SU-DHL-6 (cell line): ENCODE results near the gene TTYH1.

Experiments used
- H2AFZ ChIP-seq: fragments of 200-600 bp; sonication (generic); 2 replicates; pipeline ENCODE4 v1.6.1; 2014; ENCODE audit warnings: low read depth, mild to moderate bottlenecking, moderate library complexity, mixed read lengths, antibody characterized with exemption, low read length; ENCODE audit not compliant: severe bottlenecking
- H3F3A ChIP-seq: fragments of 200-600 bp; shearing (Covaris generic); 2 replicates; pipeline ENCODE4 v1.6.0; 2016; ENCODE audit warnings: antibody characterized with exemption, mild to moderate bottlenecking; ENCODE audit not compliant: insufficient read depth
- H3K27ac ChIP-seq: fragments of 200-600 bp; sonication (generic); 2 replicates; pipeline ENCODE4 v1.5.1; 2016; ENCODE audit warnings: low read depth, mild to moderate bottlenecking, low read length, moderate library complexity, mixed read lengths
- H3K27me3 ChIP-seq: fragments of 200-600 bp; sonication (generic), shearing (Covaris generic); 2 replicates; pipeline ENCODE4 v1.6.0; 2014; ENCODE audit warnings: mild to moderate bottlenecking, low read length
- H3K36me3 ChIP-seq: fragments of 200-600 bp; sonication (generic); 2 replicates; pipeline ENCODE4 v1.6.1; 2014; ENCODE audit warnings: mild to moderate bottlenecking, low read length, mixed read lengths
- H3K4me2 ChIP-seq: fragments of 300-600, 200-600 bp; shearing (Covaris generic), sonication (generic); 2 replicates; pipeline ENCODE4 v1.6.0; 2014; ENCODE audit warnings: low read length, low read depth, mild to moderate bottlenecking; ENCODE audit not compliant: poor library complexity, severe bottlenecking
- H3K4me3 ChIP-seq: fragments of 200-600 bp; sonication (generic); 2 replicates; pipeline ENCODE4 v1.5.1; 2014; ENCODE audit warnings: antibody characterized with exemption, low read length, mild to moderate bottlenecking, mixed read lengths; ENCODE audit not compliant: insufficient read depth, poor library complexity, severe bottlenecking
- H3K79me2 ChIP-seq: fragments of 200-600 bp; sonication (generic); 2 replicates; pipeline ENCODE4 v1.6.1; 2014; ENCODE audit warnings: mild to moderate bottlenecking, low read length, moderate library complexity; ENCODE audit not compliant: insufficient read depth
- H3K9ac ChIP-seq: fragments of 200-600 bp; sonication (generic); 2 replicates; pipeline ENCODE4 v1.7.0; 2014; ENCODE audit warnings: mild to moderate bottlenecking, low read length
- H3K9me2 ChIP-seq: fragments of 200-600 bp; sonication (generic); replicated peaks from 2 replicates; pipeline ENCODE4 v1.6.1; 2014; ENCODE audit warnings: low read length; ENCODE audit not compliant: insufficient read depth
- H3K9me3 ChIP-seq: fragments of 200-600 bp; sonication (generic); 2 replicates; pipeline ENCODE4 v1.6.1; 2014; ENCODE audit warnings: low read length, mixed read lengths; ENCODE audit not compliant: insufficient read depth
- H4K20me1 ChIP-seq: fragments of 200-600 bp; sonication (generic); 2 replicates; pipeline ENCODE4 v1.6.1; 2014; ENCODE audit warnings: low read depth, mild to moderate bottlenecking, antibody characterized with exemption, low read length, moderate library complexity, mixed read lengths
- EZH2phosphoT487 ChIP-seq: fragments of 200-600 bp; sonication (generic), shearing (Covaris generic); conservative IDR thresholded peaks from 2 replicates; pipeline ENCODE4 v1.6.1; 2018; ENCODE audit warnings: mild to moderate bottlenecking, antibody characterized with exemption, low read length, moderate library complexity, mixed read lengths
- TF ChIP-seq, protein P1 (sequence below): fragments of 200-600 bp; sonication (generic); IDR thresholded peaks from one replicate; pipeline ENCODE4 v1.5.1; 2017; ENCODE audit warnings: antibody characterized with exemption, mild to moderate bottlenecking, low read length, moderate library complexity; ENCODE audit not compliant: insufficient read depth, poor library complexity, severe bottlenecking

Gene TTYH1

DNA sequence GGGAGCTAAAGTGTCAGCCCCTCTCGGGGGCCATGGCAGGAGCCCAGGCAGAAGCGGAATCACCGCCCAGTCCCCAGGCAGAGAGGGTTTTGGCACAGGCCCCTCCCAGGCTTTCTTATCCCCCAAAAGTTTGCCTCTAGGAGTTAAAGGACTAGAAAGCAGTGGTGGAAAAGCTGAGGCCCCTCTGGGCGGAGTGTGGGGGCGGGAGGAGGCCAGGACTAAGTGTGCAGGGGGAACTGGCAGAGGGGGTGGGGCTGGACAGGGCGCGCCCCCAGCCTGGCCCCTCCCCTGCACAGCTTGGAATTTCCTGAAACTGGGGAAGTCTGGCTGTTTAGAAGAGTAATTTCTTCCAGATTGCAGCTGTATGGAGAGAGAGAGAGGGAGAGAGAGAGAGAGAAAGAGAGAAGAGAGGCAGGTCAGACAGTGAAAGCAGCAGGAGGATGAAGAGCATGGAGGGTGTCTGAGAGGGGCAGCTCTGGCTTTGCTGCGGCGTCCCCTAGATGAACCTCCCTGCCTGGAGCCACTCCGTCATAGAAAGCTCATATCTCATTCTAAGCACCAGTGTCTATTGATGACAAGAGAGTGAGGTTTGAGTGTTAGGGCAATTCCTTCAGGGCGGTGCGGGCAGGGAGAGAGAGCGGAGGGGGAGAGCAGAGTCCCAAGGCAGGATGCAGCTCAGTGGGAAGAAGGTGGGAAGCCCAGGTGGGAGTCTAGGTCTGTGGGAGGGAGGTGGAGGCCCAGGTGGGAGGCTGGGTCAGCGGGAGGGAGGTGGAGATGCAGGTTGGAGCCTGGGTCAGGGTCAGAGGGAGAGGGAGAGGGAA is 58.0 kb downstream of the TTYH1 start, which contains the start of gene CDC42EP5:
Gene CDC42EP5, minus strand, starts transcription at position 226 of the 821 bp plus-strand sequence. CDS start 7,749 bp downstream, outside the sequence.
- H3K4me3 ChIP-seq = no peak within 1 kb of the TSS
- no peaks in the 10 kb centered on the region for H3K79me2 ChIP-seq
- no peaks in the 10 kb centered on the region for H3K9me2 ChIP-seq

DNA sequence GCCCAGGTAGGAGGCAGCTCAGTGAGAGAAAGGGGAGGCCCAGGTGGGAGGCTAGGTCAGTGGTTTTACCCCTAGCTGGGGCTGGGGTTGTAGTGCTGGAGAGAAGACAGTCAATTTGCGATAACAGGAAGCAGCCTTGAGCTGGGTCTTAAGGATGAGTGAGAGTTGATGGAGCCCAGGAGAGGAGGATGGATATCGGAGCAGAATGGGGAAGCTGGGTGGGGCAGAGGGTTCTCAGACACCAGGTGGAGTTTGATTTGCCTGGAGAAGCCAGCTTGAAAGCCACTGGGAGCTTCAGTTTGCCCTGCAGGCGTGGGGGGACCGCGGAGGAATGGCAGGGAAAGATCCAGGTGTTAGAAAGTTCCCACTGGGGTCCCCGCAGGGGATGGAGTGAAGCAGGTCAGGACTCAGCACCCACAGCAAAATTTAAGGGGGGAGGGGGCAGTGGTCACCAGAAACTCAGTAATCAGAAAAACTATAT is 58.7 kb downstream of the TTYH1 start:
- Histone ChIP-seq H4K20me1 (no peaks in the 10 kb centered on the region), H3K4me3 (no peak overlapping the region), H3K9ac (no peak overlapping the region), H3K27me3 (no peaks in the 10 kb centered on the region), H3K9me3 (no peaks in the 10 kb centered on the region), H3F3A (no peaks in the 10 kb centered on the region), H3K36me3 (no peaks in the 10 kb centered on the region), H3K4me2 (no peak overlapping the region), H3K79me2 (no peaks in the 10 kb centered on the region), H3K27ac (no peak overlapping the region), H2AFZ (no peak overlapping the region), H3K9me2 (no peaks in the 10 kb centered on the region)
- TF ChIP-seq, protein P1, sequence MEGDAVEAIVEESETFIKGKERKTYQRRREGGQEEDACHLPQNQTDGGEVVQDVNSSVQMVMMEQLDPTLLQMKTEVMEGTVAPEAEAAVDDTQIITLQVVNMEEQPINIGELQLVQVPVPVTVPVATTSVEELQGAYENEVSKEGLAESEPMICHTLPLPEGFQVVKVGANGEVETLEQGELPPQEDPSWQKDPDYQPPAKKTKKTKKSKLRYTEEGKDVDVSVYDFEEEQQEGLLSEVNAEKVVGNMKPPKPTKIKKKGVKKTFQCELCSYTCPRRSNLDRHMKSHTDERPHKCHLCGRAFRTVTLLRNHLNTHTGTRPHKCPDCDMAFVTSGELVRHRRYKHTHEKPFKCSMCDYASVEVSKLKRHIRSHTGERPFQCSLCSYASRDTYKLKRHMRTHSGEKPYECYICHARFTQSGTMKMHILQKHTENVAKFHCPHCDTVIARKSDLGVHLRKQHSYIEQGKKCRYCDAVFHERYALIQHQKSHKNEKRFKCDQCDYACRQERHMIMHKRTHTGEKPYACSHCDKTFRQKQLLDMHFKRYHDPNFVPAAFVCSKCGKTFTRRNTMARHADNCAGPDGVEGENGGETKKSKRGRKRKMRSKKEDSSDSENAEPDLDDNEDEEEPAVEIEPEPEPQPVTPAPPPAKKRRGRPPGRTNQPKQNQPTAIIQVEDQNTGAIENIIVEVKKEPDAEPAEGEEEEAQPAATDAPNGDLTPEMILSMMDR = no peak
- no peak for TF ChIP-seq EZH2phosphoT487

More for the DNA sequence above, 58.0 kb downstream of the TTYH1 start, which contains the start of gene CDC42EP5:
- no peak within 1 kb of the TSS for H2AFZ ChIP-seq
- H3K27ac ChIP-seq = no peak within 1 kb of the TSS
- no peak within 1 kb of the TSS for H3K4me2 ChIP-seq
- no peaks in the 10 kb centered on the region for H3K27me3 ChIP-seq
- no peaks in the 10 kb centered on the region for H4K20me1 ChIP-seq
- no peaks in the 10 kb centered on the region for H3K36me3 ChIP-seq
- H3K9ac ChIP-seq = no peak within 1 kb of the TSS
- H3F3A ChIP-seq = no peaks in the 10 kb centered on the region
- H3K9me3 ChIP-seq = no peaks in the 10 kb centered on the region
- TF ChIP-seq EZH2phosphoT487 = no peak
- TF ChIP-seq, protein P1 = no peak

DNA sequence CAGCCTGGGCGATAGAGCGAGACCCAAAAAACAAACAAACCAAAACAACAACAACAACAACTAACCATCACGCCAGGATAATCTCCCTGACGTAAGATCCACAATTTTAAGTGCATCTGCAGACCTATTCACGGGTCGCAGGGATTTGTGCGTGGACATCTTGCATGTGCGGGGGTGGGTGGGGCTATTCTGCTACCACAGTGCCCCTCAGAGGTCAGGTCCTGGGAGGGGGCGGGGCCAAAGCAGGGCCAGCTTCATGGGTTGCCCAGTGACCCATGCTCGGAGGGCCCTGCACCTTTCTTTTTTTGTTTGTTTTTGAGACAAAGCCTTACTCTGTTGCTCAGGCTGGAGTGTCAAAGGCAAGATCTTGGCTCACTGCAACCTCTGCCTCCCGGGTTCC is 60.4 kb downstream of the TTYH1 start:
- Histone ChIP-seq H3K9me2 (no peaks in the 10 kb centered on the region), H3K79me2 (no peaks in the 10 kb centered on the region), H3K9ac (no peak overlapping the region), H4K20me1 (no peaks in the 10 kb centered on the region), H2AFZ (no peak overlapping the region), H3K27ac (no peak overlapping the region), H3K4me3 (no peak overlapping the region), H3K9me3 (no peaks in the 10 kb centered on the region), H3K4me2 (no peak overlapping the region), H3K27me3 (no peaks in the 10 kb centered on the region), H3K36me3 (no peaks in the 10 kb centered on the region), H3F3A (no peaks in the 10 kb centered on the region)
- no peak for TF ChIP-seq EZH2phosphoT487
- TF ChIP-seq, protein P1 = no peak
